Measurements from ENCODE around the gene SSR1.

DNA sequence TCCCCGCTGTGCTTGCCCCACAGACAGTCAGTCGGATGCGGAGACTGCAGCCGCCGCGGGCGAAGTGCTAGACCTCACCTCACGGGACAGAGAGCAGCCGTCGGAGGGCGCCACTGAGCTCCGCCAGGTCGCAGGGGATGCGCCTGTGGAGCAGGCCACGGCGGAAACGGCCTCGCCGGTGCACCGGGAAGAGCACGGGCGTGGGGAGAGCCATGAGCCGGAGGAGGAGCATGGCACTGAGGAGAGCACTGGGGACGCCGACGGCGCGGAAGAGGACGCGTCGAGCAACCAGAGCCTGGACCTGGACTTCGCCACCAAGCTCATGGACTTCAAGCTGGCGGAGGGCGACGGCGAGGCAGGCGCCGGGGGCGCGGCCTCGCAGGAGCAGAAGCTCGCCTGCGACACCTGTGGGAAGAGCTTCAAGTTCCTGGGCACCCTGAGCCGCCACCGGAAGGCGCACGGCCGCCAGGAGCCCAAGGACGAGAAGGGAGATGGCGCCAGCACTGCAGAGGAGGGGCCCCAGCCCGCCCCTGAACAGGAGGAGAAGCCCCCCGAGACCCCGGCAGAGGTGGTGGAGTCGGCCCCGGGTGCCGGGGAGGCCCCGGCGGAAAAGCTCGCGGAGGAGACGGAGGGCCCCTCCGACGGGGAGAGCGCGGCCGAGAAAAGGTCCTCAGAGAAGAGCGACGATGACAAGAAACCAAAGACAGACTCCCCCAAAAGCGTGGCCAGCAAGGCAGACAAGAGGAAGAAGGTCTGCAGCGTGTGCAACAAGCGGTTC, 66.4 kb downstream of the SSR1 start:
- TF ChIP-seq POLR2AphosphoS5 (IDR thresholded peaks at IDR 0.05) (no peak), POLR2A (IDR thresholded peaks at IDR 0.05) (no peak), EP300 (IDR thresholded peaks at IDR 0.05) (no peak)
